Liver (tissue), 9 donors: Measurements from ENCODE around the gene DIP2C. TPM values are rescaled to one million over a fixed set of nuclear protein-coding genes. Genes with fewer than 3 reads are reported as not detected.

ENCODE experiments used
- DNase-seq: peaks from one replicate; pipeline ENCODE4 v3.0.0-alpha.2; 2017; ENCODE audit warnings: low spot score
- H3K27ac ChIP-seq, 2 donors: one replicate each; pipeline ENCODE4 v1.7.0; 2013; ENCODE audit warnings: inconsistent platforms in 2 of 2, low read length in 2 of 2, control low read depth in 1 of 2, low read depth in 1 of 2, mild to moderate bottlenecking in 1 of 2
- H3K27me3 ChIP-seq, 4 donors: one replicate each; pipeline versions ENCODE4 v1.6.1 to v1.7.0; 2013; ENCODE audit warnings: low read length in 3 of 4, inconsistent platforms in 1 of 4, mild to moderate bottlenecking in 1 of 4, moderate library complexity in 1 of 4; ENCODE audit not compliant: control insufficient read depth in 4 of 4, insufficient read depth in 4 of 4
- H3K36me3 ChIP-seq, 4 donors: one replicate each; pipeline versions ENCODE4 v1.6.1 to v1.7.0; 2013; ENCODE audit warnings: low read length in 3 of 4, mild to moderate bottlenecking in 3 of 4, low read depth in 1 of 4, moderate library complexity in 1 of 4; ENCODE audit not compliant: control insufficient read depth in 4 of 4, insufficient read depth in 3 of 4
- H3K4me1 ChIP-seq, 4 donors: one replicate each; pipeline versions ENCODE4 v1.6.1 to v1.7.0; 2013; ENCODE audit warnings: low read length in 3 of 4, mild to moderate bottlenecking in 3 of 4, moderate library complexity in 1 of 4; ENCODE audit not compliant: control insufficient read depth in 4 of 4, insufficient read depth in 4 of 4
- H3K4me3 ChIP-seq, 3 donors: one replicate each; pipeline versions ENCODE4 v1.6.1 to v1.7.0; 2013; ENCODE audit warnings: low read length in 3 of 3, control low read depth in 1 of 3, low read depth in 1 of 3, mild to moderate bottlenecking in 1 of 3
- H3K9ac ChIP-seq, 2 donors: one replicate each; pipeline ENCODE4 v1.7.0; 2013; ENCODE audit warnings: low read length in 2 of 2, mild to moderate bottlenecking in 2 of 2, moderate library complexity in 2 of 2, control low read depth in 1 of 2, low read depth in 1 of 2
- H3K9me3 ChIP-seq, 4 donors: one replicate each; pipeline versions ENCODE4 v1.6.1 to v1.7.0; 2013; ENCODE audit warnings: low read length in 3 of 4; ENCODE audit not compliant: control insufficient read depth in 4 of 4
- CTCF ChIP-seq: fragments of 150-350 bp; IDR thresholded peaks from 2 replicates; pipeline ENCODE4 v1.5.1; 2017; ENCODE audit warnings: improper control_type of control experiment, low read depth, low read length; ENCODE audit not compliant: missing input control
- EGR1 ChIP-seq, 2 donors: IDR thresholded peaks; 2 replicates each; pipeline ENCODE4 v1.6.1; 2016 to 2018; ENCODE audit warnings: antibody characterized with exemption in 2 of 2, low read depth in 2 of 2
- FOXA1 ChIP-seq: IDR thresholded peaks from 2 replicates; pipeline ENCODE4 v1.6.1; 2016; ENCODE audit warnings: antibody characterized with exemption
- FOXA2 ChIP-seq: IDR thresholded peaks from 2 replicates; pipeline ENCODE4 v1.6.1; 2016; ENCODE audit warnings: antibody characterized with exemption
- GABPA ChIP-seq, 2 donors: IDR thresholded peaks in 1 of 2; conservative IDR thresholded peaks in 1 of 2; 2 replicates each; pipeline ENCODE4 v1.6.1; 2016; ENCODE audit warnings: antibody characterized with exemption in 2 of 2, mild to moderate bottlenecking in 1 of 2, moderate library complexity in 1 of 2
- HNF4A ChIP-seq, 2 donors: conservative IDR thresholded peaks; 2 replicates each; pipeline ENCODE4 v1.6.1; 2016; ENCODE audit warnings: antibody characterized with exemption in 2 of 2, mild to moderate bottlenecking in 2 of 2
- JUND ChIP-seq, 2 donors: IDR thresholded peaks; 2 replicates each; pipeline ENCODE4 v1.6.1; 2016; ENCODE audit warnings: antibody characterized with exemption in 2 of 2
- MAX ChIP-seq: IDR thresholded peaks from 2 replicates; pipeline ENCODE4 v1.6.1; 2016; ENCODE audit warnings: antibody characterized with exemption
- RAD21 ChIP-seq, 2 donors: IDR thresholded peaks; 2 replicates each; pipeline ENCODE4 v1.6.1; 2016; ENCODE audit warnings: antibody characterized with exemption in 2 of 2, mild to moderate bottlenecking in 2 of 2
- REST ChIP-seq: IDR thresholded peaks from 2 replicates; pipeline ENCODE4 v1.6.1; 2016; ENCODE audit warnings: antibody characterized with exemption, mild to moderate bottlenecking
- RXRA ChIP-seq, 2 donors: IDR thresholded peaks; 2 replicates each; pipeline ENCODE4 v1.6.1; 2017 to 2018; ENCODE audit warnings: antibody characterized with exemption in 2 of 2, mild to moderate bottlenecking in 1 of 2
- SP1 ChIP-seq: IDR thresholded peaks from 2 replicates; pipeline ENCODE4 v1.6.1; 2018; ENCODE audit warnings: antibody characterized with exemption, mild to moderate bottlenecking
- TAF1 ChIP-seq: conservative IDR thresholded peaks from 2 replicates; pipeline ENCODE4 v1.6.1; 2016; ENCODE audit warnings: antibody characterized with exemption, mild to moderate bottlenecking
- YY1 ChIP-seq: IDR thresholded peaks from 2 replicates; pipeline ENCODE4 v1.6.1; 2016; ENCODE audit warnings: antibody characterized with exemption, mild to moderate bottlenecking
- ZBTB33 ChIP-seq: IDR thresholded peaks from 2 replicates; pipeline ENCODE4 v1.6.1; 2016; ENCODE audit warnings: antibody characterized with exemption
- WGBS: extraction: QIAGEN DNeasy Blood & Tissue Kit; methylation state at CpG from one replicate; pipeline ENCODE4 v1.1.7; 2013; 5-methylcytosine and 5-hydroxymethylcytosine counted together
- polyA plus RNA-seq, 2 donors: library from polyadenylated mRNA; stranded (reverse) in 1 of 2; unstranded in 1 of 2; fragments of 200-250 nt in 1 of 2; fragments of >200 nt in 1 of 2; fragmentation: Nextera tagmentation in 1 of 2; extraction: Ambion mirVana in 1 of 2; gene quantifications; one replicate each; pipeline versions ENCODE4 v1.2.1 to v1.2.3, GENCODE V29; 2013 to 2015
- total RNA-seq, 2 donors: library from RNA; depleted of rRNA; stranded (reverse); fragments of >200 nt; gene quantifications; one replicate each; pipeline ENCODE4 v1.2.3, GENCODE V29; 2014
- donor health status: healthy.
- donor health status: healthy.
- donor health status: healthy.
- donor health status: healthy.
- donor health status: healthy.

The DIP2C gene
- total and polyA plus RNA-seq, 4 donors: 4.2 to 12.2 (median 5.7) TPM

- no peak overlapping the region for H3K9ac ChIP-seq
- 90% methylated on average over 26 of the region's 26 CpGs for WGBS
- no peaks in the 10 kb centered on the region for H3K27me3 ChIP-seq
- TF ChIP-seq RAD21 (IDR thresholded peaks at IDR 0.05) (no peak), TAF1 (no peak), FOXA1 (no peak)
- no peak for DNase-seq
- H3K9me3 ChIP-seq: no peaks in the 10 kb centered on the region
- no peak overlapping the region for H3K27ac ChIP-seq
- H3K4me3 ChIP-seq: no peak overlapping the region
- no peaks in the 10 kb centered on the region for H3K36me3 ChIP-seq
- no peaks in the 10 kb centered on the region for H3K4me1 ChIP-seq
Measured at GRCh38 chr10:722281-723060, 33.0 kb upstream of the DIP2C start.

GRCh38 chr10:718143-718700 is 28.8 kb upstream of the DIP2C start:
- WGBS: 69% methylated on average over 6 of the region's 6 CpGs
- Histone ChIP-seq H3K4me1 (no peaks in the 10 kb centered on the region), H3K4me3 (no peak overlapping the region), H3K36me3 (no peaks in the 10 kb centered on the region), H3K27me3 (no peaks in the 10 kb centered on the region), H3K9ac (no peak overlapping the region), H3K9me3 (peaks cover 0 to 4% (median 1%) of the 10 kb centered on the region in 4 donors), H3K27ac (no peak overlapping the region)
- no peak for DNase-seq
- TF ChIP-seq RAD21 (IDR thresholded peaks at IDR 0.05) (no peak), GABPA (IDR thresholded peaks at IDR 0.05 in 1 of 2, conservative IDR thresholded peaks at IDR 0.05 in 1 of 2) (no peak), TAF1 (no peak), JUND (IDR thresholded peaks at IDR 0.05) (no peak), RXRA (IDR thresholded peaks at IDR 0.05) (no peak), MAX (no peak), REST (no peak), EGR1 (IDR thresholded peaks at IDR 0.05; ENCODE audit: low read depth in 2 of 2) (no peak), ZBTB33 (no peak), SP1 (no peak), HNF4A (conservative IDR thresholded peaks at IDR 0.05) (no peak), CTCF (no peak), FOXA2 (no peak), FOXA1 (no peak), YY1 (no peak)
